GM12801 (cell line): ENCODE measurements around the gene GBGT1.

ENCODE experiments used
- CTCF ChIP-seq: IDR thresholded peaks from one replicate; pipeline ENCODE4 v1.5.1; 2011; ENCODE audit warnings: control low read depth; ENCODE audit not compliant: insufficient read length; ENCODE audit errors: extremely low read depth

The GBGT1 gene

GRCh38 chr9:133118568-133118967, 45.1 kb downstream of the GBGT1 start:
- no peak for TF ChIP-seq CTCF

- TF ChIP-seq CTCF, result no peak
Observed at GRCh38 chr9:133118179-133118520, 45.6 kb downstream of the GBGT1 start.

GRCh38 chr9:133117271-133118178, 46.2 kb downstream of the GBGT1 start:
- no peak for TF ChIP-seq CTCF

- TF ChIP-seq CTCF, result no peak
Observed at GRCh38 chr9:133116346-133117231, 47.1 kb downstream of the GBGT1 start.

GRCh38 chr9:133115604-133116345, 47.9 kb downstream of the GBGT1 start:
- TF ChIP-seq CTCF, result no peak

GRCh38 chr9:133114886-133115603, 48.7 kb downstream of the GBGT1 start:
- TF ChIP-seq CTCF, result no peak
